Measurements from ENCODE around the gene IER2. TPM values are rescaled to one million over a fixed set of nuclear protein-coding genes. Genes with fewer than 3 reads are reported as not detected.
A peak's percentile ranks its signal among the peaks of the same experiment; 100 is the strongest.

Gene IER2
- total and polyA plus RNA-seq, 2 of the 4 experiments (the other 2 are of a cell fraction), result 7.7 to 102 TPM

DNA sequence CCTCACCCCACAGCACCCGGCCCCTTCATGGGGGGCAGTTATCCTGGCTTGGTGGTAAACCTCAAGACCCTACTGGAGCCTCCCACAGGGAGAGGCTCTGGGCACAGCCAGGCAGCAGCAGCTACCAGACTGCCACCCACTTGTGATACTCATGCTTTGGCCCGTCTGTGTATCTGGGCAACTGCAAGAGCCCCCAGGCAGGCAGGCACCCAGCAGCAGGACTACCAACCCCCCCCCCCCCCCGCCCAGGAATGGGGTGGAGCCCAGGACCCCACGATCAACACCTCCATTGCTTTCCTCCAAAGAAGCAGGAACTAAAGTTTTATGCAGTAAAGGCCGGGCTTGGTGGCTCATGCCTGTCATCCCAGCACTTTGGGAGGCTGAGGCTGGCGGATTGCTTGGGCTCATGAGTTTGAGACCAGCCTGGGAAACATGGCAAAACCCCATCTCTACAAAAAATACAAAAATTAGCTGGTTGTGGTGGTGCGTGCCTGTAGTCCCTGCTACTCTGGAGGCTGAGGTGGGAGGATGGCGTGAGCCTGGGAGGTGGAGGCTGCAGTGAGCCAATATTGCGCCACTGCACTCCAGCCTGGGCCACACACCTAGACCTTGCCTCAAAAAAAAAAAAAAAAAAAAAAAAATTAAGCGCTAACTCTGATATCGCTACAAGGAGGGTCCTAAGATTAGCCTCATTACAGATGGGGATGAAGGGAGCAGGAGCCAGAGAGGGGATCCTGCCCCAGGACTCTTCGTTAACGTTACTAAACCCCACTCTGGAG is 46.4 kb upstream of the IER2 start:
- Histone ChIP-seq H3K9me1 (ENCODE audit: insufficient read depth, low read length) (0 out of 2 replicates have a peak, but pooled peaks cover 4% of the 10 kb centered on the region), H2AK5ac (ENCODE audit: low read depth, low read length) (peak overlapping the region; percentile 59; the same call in 1 of the 2 replicates), H3K36me3 (ENCODE audit: control insufficient read depth, insufficient read depth, low read length) (peaks cover 16% of the 10 kb centered on the region), H4K91ac (ENCODE audit: insufficient read depth, low read depth, low read length) (no peak overlapping the region), H2BK20ac (ENCODE audit: low read depth, low read length) (no peak overlapping the region), H4K20me1 (ENCODE audit: insufficient read depth, low read length) (no peaks in the 10 kb centered on the region; the same call in 1 of the 2 replicates), H2AK9ac (replicated peaks; ENCODE audit: low read depth, low read length, poor library complexity) (no peak overlapping the region), H3K56ac (ENCODE audit: extremely low read depth, insufficient read depth, low read length) (no peak overlapping the region), H3K4me3 (ENCODE audit: insufficient read depth, low read depth, low read length) (no peak overlapping the region), H2BK5ac (ENCODE audit: low read depth, low read length, poor library complexity, severe bottlenecking) (no peak overlapping the region), H3K18ac (ENCODE audit: low read depth, low read length) (no peak overlapping the region), H3K27ac (ENCODE audit: insufficient read depth, low read length) (no peak overlapping the region), H3K4ac (ENCODE audit: low read depth, low read length) (no peak overlapping the region), H3K9ac (ENCODE audit: low read depth, low read length) (no peak overlapping the region), H2AFZ (replicated peaks; ENCODE audit: low read length, poor library complexity) (no peak overlapping the region), H3K4me2 (ENCODE audit: low read depth, low read length) (no peak overlapping the region), H3K14ac (replicated peaks; ENCODE audit: low read depth, low read length) (no peak overlapping the region), H3K9me3 (ENCODE audit: control insufficient read depth, insufficient read depth, low read length) (no peaks in the 10 kb centered on the region), H3K4me1 (ENCODE audit: control insufficient read depth, insufficient read depth, low read length) (peaks cover 10% of the 10 kb centered on the region), H2BK15ac (ENCODE audit: low read depth, low read length) (no peak overlapping the region), H4K5ac (ENCODE audit: low read depth, low read length) (no peak overlapping the region), H2BK120ac (ENCODE audit: low read depth, low read length) (no peak overlapping the region), H3K23ac (ENCODE audit: low read depth, low read length) (no peak overlapping the region), H3K27me3 (ENCODE audit: control insufficient read depth, insufficient read depth, low read length) (no peaks in the 10 kb centered on the region), H4K8ac (ENCODE audit: low read depth in 2 of 2, low read length in 2 of 2) (no peak overlapping the region), H3K79me1 (ENCODE audit: low read depth in 1 of 2, low read length in 2 of 2) (peaks cover 0 to 17% of the 10 kb centered on the region in 2 experiments; a peak in 1 of 4 replicates)
- BruUV-seq (replicated peaks), result no TSS peak
- no peak for TF ChIP-seq CTCF (conservative IDR thresholded peaks at IDR 0.05; ENCODE audit: low read depth, low read length)
- no peak for TF ChIP-seq FOS (IDR thresholded peaks at IDR 0.05; ENCODE audit: low read depth, low read length)
- no peak for TF ChIP-seq BHLHE40 (IDR thresholded peaks at IDR 0.05; ENCODE audit: low read depth, low read length)
- TF ChIP-seq CHD1 (IDR thresholded peaks at IDR 0.05; ENCODE audit: low read depth, low read length), result no peak
- no peak for TF ChIP-seq MXI1 (IDR thresholded peaks at IDR 0.05; ENCODE audit: borderline replicate concordance, low read depth, low read length)
- TF ChIP-seq USF2 (IDR thresholded peaks at IDR 0.05; ENCODE audit: low read depth, low read length), result no peak
- no peak for TF ChIP-seq POLR2A (IDR thresholded peaks at IDR 0.05; ENCODE audit: low read depth, low read length)
- no peak for TF ChIP-seq RAD21 (IDR thresholded peaks at IDR 0.05; ENCODE audit: low read length)
- no peak for TF ChIP-seq SMC3 (IDR thresholded peaks at IDR 0.05; ENCODE audit: low read depth, low read length)
- TF ChIP-seq RFX5 (IDR thresholded peaks at IDR 0.05; ENCODE audit: low read depth, low read length), result no peak
- no peak for TF ChIP-seq CEBPB (IDR thresholded peaks at IDR 0.05; ENCODE audit: low read depth, low read length)
- no peak for TF ChIP-seq MAZ (IDR thresholded peaks at IDR 0.05; ENCODE audit: borderline replicate concordance, low read depth, low read length)
- ChIA-PET POLR2A (ENCODE audit: unreplicated experiment) (no interaction called here), CTCF (no interaction called here)
- WGBS, 2 experiments (ENCODE audit: extremely low coverage in 2 of 2, insufficient read length in 1 of 2), result 100% methylated on average over 1 of the region's 13 CpGs; no CpG with 5 or more reads in 1 of the 2 experiments
- no peak for DNase-seq
- in situ Hi-C loops (cut with MboI; ENCODE audit: low sequenced_read_pairs), result no loop called here
- ATAC-seq (ENCODE audit: low read depth), result no peak
- dilution Hi-C loops (cut with HindIII; ENCODE audit: low sequenced_read_pairs, unreplicated experiment), result no loop called here
- intact Hi-C loops (cut with micrococcal nuclease), result no loop called here

Measured in IMR-90 (cell line).